ENCODE data around the gene CUEDC1. TPM values are rescaled to one million over a fixed set of nuclear protein-coding genes. Genes with fewer than 3 reads are reported as not detected.

Gene CUEDC1
- total and polyA plus RNA-seq, 4 donors = 25.4 to 43.6 (median 34.8) TPM

GRCh38 chr17:57834146-57834741 lies 121.0 kb downstream of the CUEDC1 start:
- intact Hi-C loops (cut with DNase I) = loop anchor here (5.0 to 10.0 kb wide), 3 partner anchors 237 to 702 kb away; no protein-coding TSS in a partner anchor
- peaks cover 0 to 2% of the 10 kb centered on the region in 2 donors for H3K4me1 ChIP-seq (ENCODE audit: control insufficient read depth in 1 of 2, insufficient read depth in 2 of 2, low read length in 2 of 2)
- H3K9me3 ChIP-seq (ENCODE audit: control insufficient read depth, low read length) = no peaks in the 10 kb centered on the region
- peaks cover 3% of the 10 kb centered on the region in 2 donors for H3K36me3 ChIP-seq (ENCODE audit: control insufficient read depth in 1 of 2, insufficient read depth in 2 of 2, low read length in 1 of 2)
- ATAC-seq (ENCODE audit: low FRiP score) (peak; percentile 74), DNase-seq (peak; percentile 88 to 90)
- no peak overlapping the region for H3K4me3 ChIP-seq (ENCODE audit: low read length in 2 of 2)
- 28 to 32% methylated on average over 13 of the region's 13 CpGs for WGBS, 2 donors
- no peaks in the 10 kb centered on the region for H3K27me3 ChIP-seq (ENCODE audit: control insufficient read depth in 1 of 2, insufficient read depth in 2 of 2, low read length in 1 of 2)
- peak overlapping the region in 1 of 2 donors; percentile 69 for H3K27ac ChIP-seq (ENCODE audit: low read depth in 1 of 2, low read length in 2 of 2)

- no peaks in the 10 kb centered on the region for H3K36me3 ChIP-seq (ENCODE audit: control insufficient read depth in 1 of 2, insufficient read depth in 2 of 2, low read length in 1 of 2)
- H3K27ac ChIP-seq (ENCODE audit: low read depth in 1 of 2, low read length in 2 of 2) = peak overlapping the region in 1 of 2 donors; percentile 77
- ATAC-seq (ENCODE audit: low FRiP score) = peak; percentile 88
- intact Hi-C loops (cut with DNase I) = loop anchor here (5.0 to 10.0 kb wide), 3 partner anchors 236 to 701 kb away; no protein-coding TSS in a partner anchor
- H3K27me3 ChIP-seq (ENCODE audit: control insufficient read depth in 1 of 2, insufficient read depth in 2 of 2, low read length in 1 of 2) = no peaks in the 10 kb centered on the region
- no peaks in the 10 kb centered on the region for H3K9me3 ChIP-seq (ENCODE audit: control insufficient read depth, low read length)
- peaks cover 0 to 2% of the 10 kb centered on the region in 2 donors for H3K4me1 ChIP-seq (ENCODE audit: control insufficient read depth in 1 of 2, insufficient read depth in 2 of 2, low read length in 2 of 2)
- peak overlapping the region; percentile 37 to 81 for H3K4me3 ChIP-seq (ENCODE audit: low read length in 2 of 2)
- WGBS, 2 donors = 5 to 7% methylated on average over 13 of the region's 13 CpGs
- peak; percentile 70 to 85 for DNase-seq
These were observed 121.9 kb downstream of the CUEDC1 start for GRCh38 chr17:57833179-57833939.

GRCh38 chr17:57832314-57833178 lies 122.7 kb downstream of the CUEDC1 start:
- DNase-seq (no peak), ATAC-seq (ENCODE audit: low FRiP score) (no peak)
- Histone ChIP-seq H3K4me3 (ENCODE audit: low read length in 2 of 2) (no peak overlapping the region), H3K9me3 (ENCODE audit: control insufficient read depth, low read length) (no peaks in the 10 kb centered on the region), H3K4me1 (ENCODE audit: control insufficient read depth in 1 of 2, insufficient read depth in 2 of 2, low read length in 2 of 2) (peaks cover 0 to 2% of the 10 kb centered on the region in 2 donors), H3K27me3 (ENCODE audit: control insufficient read depth in 1 of 2, insufficient read depth in 2 of 2, low read length in 1 of 2) (no peaks in the 10 kb centered on the region), H3K27ac (ENCODE audit: low read depth in 1 of 2, low read length in 2 of 2) (peak overlapping the region in 1 of 2 donors; percentile 77), H3K36me3 (ENCODE audit: control insufficient read depth in 1 of 2, insufficient read depth in 2 of 2, low read length in 1 of 2) (no peaks in the 10 kb centered on the region)
- 25 to 27% methylated on average over 12 of the region's 12 CpGs for WGBS, 2 donors
- intact Hi-C loops (cut with DNase I) = loop anchor here (5.0 to 10.0 kb wide), 3 partner anchors 235 to 700 kb away; no protein-coding TSS in a partner anchor

- no peak for ATAC-seq (ENCODE audit: low FRiP score)
- H3K9me3 ChIP-seq (ENCODE audit: control insufficient read depth, low read length) = no peaks in the 10 kb centered on the region
- H3K4me3 ChIP-seq (ENCODE audit: low read length in 2 of 2) = no peak overlapping the region
- H3K27me3 ChIP-seq (ENCODE audit: control insufficient read depth in 1 of 2, insufficient read depth in 2 of 2, low read length in 1 of 2) = no peaks in the 10 kb centered on the region
- H3K4me1 ChIP-seq (ENCODE audit: control insufficient read depth in 1 of 2, insufficient read depth in 2 of 2, low read length in 2 of 2) = peaks cover 0 to 2% of the 10 kb centered on the region in 2 donors
- H3K36me3 ChIP-seq (ENCODE audit: control insufficient read depth in 1 of 2, insufficient read depth in 2 of 2, low read length in 1 of 2) = no peaks in the 10 kb centered on the region
- intact Hi-C loops (cut with DNase I) = loop anchor here (5.0 to 10.0 kb wide), 3 partner anchors 234 to 699 kb away; no protein-coding TSS in a partner anchor
- 86 to 91% methylated on average over 7 of the region's 7 CpGs for WGBS, 2 donors
- no peak for DNase-seq
- no peak overlapping the region for H3K27ac ChIP-seq (ENCODE audit: low read depth in 1 of 2, low read length in 2 of 2)
These were observed 124.3 kb downstream of the CUEDC1 start for GRCh38 chr17:57830880-57831279.

- DNase-seq = no peak
- intact Hi-C loops (cut with DNase I) = no loop called here
- WGBS, 2 donors = 69 to 71% methylated on average over 15 of the region's 15 CpGs
These were observed 131.5 kb downstream of the CUEDC1 start for GRCh38 chr17:57823469-57824401.

GRCh38 chr17:57819867-57820266 lies 135.3 kb downstream of the CUEDC1 start:
- WGBS, 2 donors = 70 to 91% methylated on average over 5 of the region's 5 CpGs
- no peak for DNase-seq
- intact Hi-C loops (cut with DNase I) = no loop called here
- no peak overlapping the region for H3K27ac ChIP-seq (ENCODE audit: low read depth in 1 of 2, low read length in 2 of 2)
- no peaks in the 10 kb centered on the region for H3K36me3 ChIP-seq (ENCODE audit: control insufficient read depth in 1 of 2, insufficient read depth in 2 of 2, low read length in 1 of 2)
- H3K4me1 ChIP-seq (ENCODE audit: control insufficient read depth in 1 of 2, insufficient read depth in 2 of 2, low read length in 2 of 2) = no peaks in the 10 kb centered on the region
- no peaks in the 10 kb centered on the region for H3K27me3 ChIP-seq (ENCODE audit: control insufficient read depth in 1 of 2, insufficient read depth in 2 of 2, low read length in 1 of 2)
- no peaks in the 10 kb centered on the region for H3K9me3 ChIP-seq (ENCODE audit: control insufficient read depth, low read length)
- no peak overlapping the region for H3K4me3 ChIP-seq (ENCODE audit: low read length in 2 of 2)
- no peak for ATAC-seq (ENCODE audit: low FRiP score)

More at GRCh38 chr17:57823469-57824401, 131.5 kb downstream of the CUEDC1 start:
- ATAC-seq (ENCODE audit: low FRiP score) = no peak
- Histone ChIP-seq H3K36me3 (ENCODE audit: control insufficient read depth in 1 of 2, insufficient read depth in 2 of 2, low read length in 1 of 2) (no peaks in the 10 kb centered on the region), H3K4me3 (ENCODE audit: low read length in 2 of 2) (no peak overlapping the region), H3K4me1 (ENCODE audit: control insufficient read depth in 1 of 2, insufficient read depth in 2 of 2, low read length in 2 of 2) (no peaks in the 10 kb centered on the region), H3K27me3 (ENCODE audit: control insufficient read depth in 1 of 2, insufficient read depth in 2 of 2, low read length in 1 of 2) (no peaks in the 10 kb centered on the region), H3K27ac (ENCODE audit: low read depth in 1 of 2, low read length in 2 of 2) (no peak overlapping the region), H3K9me3 (ENCODE audit: control insufficient read depth, low read length) (no peaks in the 10 kb centered on the region)

GRCh38 chr17:57819285-57819684 lies 135.9 kb downstream of the CUEDC1 start:
- no peaks in the 10 kb centered on the region for H3K36me3 ChIP-seq (ENCODE audit: control insufficient read depth in 1 of 2, insufficient read depth in 2 of 2, low read length in 1 of 2)
- no peak overlapping the region for H3K27ac ChIP-seq (ENCODE audit: low read depth in 1 of 2, low read length in 2 of 2)
- intact Hi-C loops (cut with DNase I) = no loop called here
- no peaks in the 10 kb centered on the region for H3K9me3 ChIP-seq (ENCODE audit: control insufficient read depth, low read length)
- no peaks in the 10 kb centered on the region for H3K27me3 ChIP-seq (ENCODE audit: control insufficient read depth in 1 of 2, insufficient read depth in 2 of 2, low read length in 1 of 2)
- WGBS, 2 donors = 79 to 86% methylated on average over 2 of the region's 2 CpGs
- H3K4me3 ChIP-seq (ENCODE audit: low read length in 2 of 2) = no peak overlapping the region
- no peaks in the 10 kb centered on the region for H3K4me1 ChIP-seq (ENCODE audit: control insufficient read depth in 1 of 2, insufficient read depth in 2 of 2, low read length in 2 of 2)
- DNase-seq (no peak), ATAC-seq (ENCODE audit: low FRiP score) (no peak)
